Naive B cell (primary cell): ENCODE measurements around the gene NSL1. TPM values are rescaled to one million over a fixed set of nuclear protein-coding genes. Genes with fewer than 3 reads are reported as not detected.
"Not testable (repeated sequence)": the region's sequence is repeated elsewhere in the genome, so short reads cannot be mapped to it uniquely, and the experiment has no call there.

Experiments
- ATAC-seq, 2 donors: fragments of 150-1000 bp; cut with Tn5 transposase; 2 replicates each; pipeline ENCODE4 v1.10.0; 2021; ENCODE audit warnings: low read depth in 2 of 2, mild to moderate bottlenecking in 2 of 2, moderate library complexity in 2 of 2
- DNase-seq: peaks from one replicate; pipeline ENCODE4 v3.0.0; 2022
- H3K27ac Mint-ChIP-seq, 6 donors: one replicate each; pipeline ENCODE4 v1.8.0; 2020 to 2022; ENCODE audit warnings: mild to moderate bottlenecking in 6 of 6, mixed read lengths in 6 of 6, moderate library complexity in 5 of 6, inconsistent platforms in 2 of 6
- H3K27me3 Mint-ChIP-seq, 3 donors: one replicate each; pipeline ENCODE4 v1.8.0; 2021 to 2022; ENCODE audit warnings: mixed read lengths in 3 of 3, mild to moderate bottlenecking in 1 of 3
- H3K36me3 Mint-ChIP-seq, 2 donors: one replicate each; pipeline ENCODE4 v1.8.0; 2020 to 2022; ENCODE audit warnings: mixed read lengths in 2 of 2, inconsistent platforms in 1 of 2, mild to moderate bottlenecking in 1 of 2
- H3K4me1 Mint-ChIP-seq, 3 donors: one replicate each; pipeline ENCODE4 v1.8.0; 2020 to 2022; ENCODE audit warnings: mixed read lengths in 3 of 3, inconsistent platforms in 1 of 3, mild to moderate bottlenecking in 1 of 3, moderate library complexity in 1 of 3
- H3K4me3 Mint-ChIP-seq, 8 donors: one replicate each; pipeline ENCODE4 v1.8.0; 2020 to 2022; ENCODE audit warnings: mild to moderate bottlenecking in 8 of 8, mixed read lengths in 8 of 8, moderate library complexity in 8 of 8, inconsistent platforms in 2 of 8
- H3K9me3 Mint-ChIP-seq, 7 donors: one replicate each; pipeline ENCODE4 v1.8.0; 2020 to 2022; ENCODE audit warnings: mixed read lengths in 7 of 7, mild to moderate bottlenecking in 5 of 7, inconsistent platforms in 2 of 7, moderate library complexity in 1 of 7
- polyA plus RNA-seq, 6 donors: library from polyadenylated mRNA; unstranded; fragments of 300-500 nt; fragmentation: Illumina TruSeq; gene quantifications; one replicate each; pipeline ENCODE4 v1.2.3, GENCODE V29; 2021; ENCODE audit warnings: low read depth in 6 of 6

Gene NSL1, protein sequence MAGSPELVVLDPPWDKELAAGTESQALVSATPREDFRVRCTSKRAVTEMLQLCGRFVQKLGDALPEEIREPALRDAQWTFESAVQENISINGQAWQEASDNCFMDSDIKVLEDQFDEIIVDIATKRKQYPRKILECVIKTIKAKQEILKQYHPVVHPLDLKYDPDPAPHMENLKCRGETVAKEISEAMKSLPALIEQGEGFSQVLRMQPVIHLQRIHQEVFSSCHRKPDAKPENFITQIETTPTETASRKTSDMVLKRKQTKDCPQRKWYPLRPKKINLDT
- polyA plus RNA-seq = 100 to 1,000 TPM in 1 of 6 donors, 10 to 100 TPM in 5; 72.1 to 103 (median 81.0) TPM

DNA sequence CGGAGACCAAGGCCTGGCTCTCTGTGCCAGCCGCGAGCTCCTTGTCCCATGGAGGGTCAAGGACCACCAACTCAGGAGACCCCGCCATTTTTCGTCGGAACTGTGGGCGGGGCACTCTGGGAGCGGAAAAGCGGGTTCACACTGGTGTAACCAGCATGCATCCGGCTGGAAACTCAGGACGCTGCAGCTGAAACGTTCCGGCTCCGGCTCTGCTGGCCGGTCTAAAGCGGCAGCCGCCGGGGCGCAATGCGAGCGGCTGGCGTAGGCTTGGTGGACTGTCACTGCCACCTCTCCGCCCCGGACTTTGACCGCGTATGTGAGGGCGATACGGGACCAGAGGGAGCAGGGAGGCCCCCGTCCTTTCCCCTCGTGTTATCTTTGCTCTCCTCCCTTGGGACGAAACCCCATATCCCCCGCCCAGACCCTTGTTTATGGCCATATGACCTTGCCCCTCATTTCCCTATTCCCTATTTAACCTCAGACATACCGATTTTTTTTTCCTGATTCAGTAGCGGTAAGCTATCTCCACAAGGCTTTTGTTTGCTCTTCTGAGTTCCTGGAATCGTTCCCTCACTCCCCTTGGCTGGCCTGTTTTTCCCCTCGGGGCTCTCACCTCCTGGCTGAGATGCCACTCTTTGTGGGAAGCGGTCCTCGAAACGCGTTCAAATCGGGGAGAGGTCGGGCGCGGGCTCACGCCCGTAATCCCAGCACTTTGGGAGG, at the start of gene NSL1, which contains the start of gene TATDN3:
Gene NSL1 (minus strand): TSS at position 102 of the 720 bp plus-strand sequence. CDS start 14 bp downstream, at position 88.
Gene TATDN3 (plus strand): TSS at position 219 of the 720 bp plus-strand sequence. CDS start 28 bp downstream, at position 247.
- H3K27me3 Mint-ChIP-seq = no peaks in the 10 kb centered on the region
- DNase-seq = peak; percentile 89
- peak within 1 kb of the TSS; percentile 73 to 97 (median 96) for H3K27ac Mint-ChIP-seq
- H3K4me3 Mint-ChIP-seq = peak within 1 kb of the TSS; percentile 60 to 99 (median 98)
- H3K4me1 Mint-ChIP-seq = peaks cover 26 to 69% (median 31%) of the 10 kb centered on the region in 3 donors
- peaks cover 5 to 8% of the 10 kb centered on the region in 2 donors for H3K36me3 Mint-ChIP-seq
- peak; percentile 56 for ATAC-seq
- H3K9me3 Mint-ChIP-seq = peaks cover 0 to 5% (median 2%) of the 10 kb centered on the region in 7 donors

DNA sequence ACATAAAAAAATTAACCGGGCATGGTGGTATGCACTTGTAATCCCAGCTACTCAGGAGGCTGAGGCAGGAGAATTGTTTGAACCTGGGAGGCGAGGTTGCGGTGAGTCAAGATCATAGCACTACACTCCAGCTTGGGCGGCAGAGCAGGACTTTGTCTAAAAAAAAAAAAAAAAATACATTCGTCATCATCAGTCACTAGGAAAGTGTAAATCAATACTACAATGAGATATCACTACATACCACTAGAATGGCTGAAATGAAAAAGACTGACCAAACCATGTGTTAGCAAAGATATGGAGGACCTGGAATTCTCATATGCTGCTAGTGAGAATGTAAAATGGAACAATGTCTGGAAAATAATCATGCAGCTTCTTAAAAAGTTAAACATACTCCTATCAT, 46.6 kb upstream of the NSL1 start:
- H3K4me3 Mint-ChIP-seq = no peak overlapping the region
- H3K36me3 Mint-ChIP-seq = no peaks in the 10 kb centered on the region
- ATAC-seq = no peak

DNA sequence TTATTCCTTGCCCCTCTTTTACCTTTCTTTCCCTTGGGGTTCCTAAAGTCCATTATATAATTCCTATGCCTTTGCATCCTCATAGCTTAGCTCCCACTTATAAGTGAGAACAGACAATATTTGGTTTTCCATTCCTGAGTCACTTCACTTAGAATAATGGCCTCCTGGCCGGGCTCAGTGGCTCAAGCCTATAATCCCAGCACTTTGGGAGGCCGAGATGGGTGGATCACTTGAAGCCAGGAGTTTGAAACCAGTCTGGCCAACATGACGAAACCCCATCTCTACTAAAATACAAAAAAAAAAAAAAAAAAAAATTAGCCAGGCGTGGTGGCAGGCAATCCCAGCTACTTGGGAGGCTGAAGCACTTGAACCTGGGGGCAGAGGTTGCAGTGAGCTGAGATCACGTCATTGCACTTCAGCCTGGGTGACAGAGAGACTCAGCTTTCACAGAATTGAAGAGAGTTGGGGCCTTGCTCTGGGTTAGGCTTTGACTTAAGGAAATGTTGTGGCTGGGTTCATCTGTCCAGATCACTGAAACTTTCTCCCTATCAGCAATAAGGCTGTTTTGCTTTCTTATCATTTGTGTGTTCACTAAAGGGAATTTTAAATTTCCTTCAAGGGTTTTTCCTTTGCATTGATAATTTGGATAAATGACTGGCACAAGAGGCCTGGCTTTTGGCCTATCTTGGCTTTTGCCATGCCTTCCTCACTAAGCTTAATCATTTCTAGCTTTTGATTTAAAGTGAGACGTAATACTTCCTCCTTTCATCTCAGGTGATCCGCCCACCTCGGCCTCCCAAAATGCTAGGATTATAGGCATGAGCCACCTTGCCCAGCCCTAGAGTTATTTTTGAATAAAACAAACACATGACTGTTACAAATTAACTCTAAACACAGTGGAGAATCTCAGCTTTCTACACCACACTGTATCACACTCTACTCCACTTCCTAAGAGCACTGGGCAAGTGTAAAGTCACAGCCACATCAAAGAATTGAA, 41.9 kb upstream of the NSL1 start:
- not testable (repeated sequence) for H3K27me3 Mint-ChIP-seq, H3K27ac Mint-ChIP-seq, H3K4me1 Mint-ChIP-seq, DNase-seq, H3K9me3 Mint-ChIP-seq, H3K36me3 Mint-ChIP-seq, ATAC-seq
- H3K4me3 Mint-ChIP-seq = peak overlapping the region in 1 of 8 donors; percentile 15

More for the DNA sequence above, 46.6 kb upstream of the NSL1 start:
- H3K4me1 Mint-ChIP-seq = no peaks in the 10 kb centered on the region
- H3K27ac Mint-ChIP-seq = no peak overlapping the region
- DNase-seq = no peak
- no peaks in the 10 kb centered on the region for H3K27me3 Mint-ChIP-seq
- no peaks in the 10 kb centered on the region for H3K9me3 Mint-ChIP-seq

DNA sequence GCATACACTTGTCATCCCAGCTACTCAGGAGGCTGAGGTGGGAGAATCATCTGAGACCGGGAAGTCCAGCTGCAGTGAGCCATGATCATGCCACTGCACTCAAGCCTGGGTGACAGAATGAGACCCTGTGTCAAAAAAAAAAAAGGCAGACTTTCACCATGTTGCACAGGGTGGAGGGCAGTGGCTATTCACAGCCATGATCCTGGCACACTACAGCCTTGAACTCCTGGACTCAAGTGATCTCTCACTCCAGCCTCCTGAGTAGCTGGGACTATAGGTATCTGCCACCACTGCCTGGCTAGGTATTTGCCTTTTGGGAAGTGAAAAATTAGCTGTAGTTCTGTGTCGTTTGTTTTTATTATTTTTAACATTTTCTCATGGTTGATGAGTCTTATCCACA, 36.8 kb upstream of the NSL1 start:
- Mint-ChIP-seq H3K4me3 (no peak overlapping the region), H3K27me3 (no peaks in the 10 kb centered on the region), H3K27ac (no peak overlapping the region), H3K36me3 (peaks cover 15 to 17% of the 10 kb centered on the region in 2 donors), H3K9me3 (peaks cover 5 to 33% (median 18%) of the 10 kb centered on the region in 7 donors), H3K4me1 (peaks cover 5 to 8% (median 7%) of the 10 kb centered on the region in 3 donors)
- no peak for DNase-seq
- ATAC-seq = no peak

DNA sequence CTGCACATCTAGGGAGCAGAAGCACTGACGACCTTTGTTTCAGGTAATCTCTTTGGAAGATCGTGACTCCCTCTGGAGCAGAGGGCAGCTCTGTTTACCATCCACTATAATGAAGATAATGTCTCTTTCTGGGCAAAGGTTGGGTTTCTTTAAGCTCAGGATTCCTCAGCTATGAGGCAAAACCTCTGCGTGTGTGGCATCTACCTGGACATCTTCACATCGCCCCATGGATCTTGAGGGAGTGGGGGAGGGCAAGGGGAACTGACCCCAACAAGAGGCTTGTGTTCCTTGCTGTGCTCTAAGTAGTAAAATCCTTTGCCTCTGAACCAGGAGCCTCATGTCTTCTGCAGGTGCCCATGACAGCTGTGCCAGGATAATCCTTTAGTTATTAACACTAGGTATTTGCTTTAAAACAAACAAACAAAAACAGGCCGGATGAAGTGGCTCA, 36.3 kb upstream of the NSL1 start:
- H3K36me3 Mint-ChIP-seq = peaks cover 16 to 17% of the 10 kb centered on the region in 2 donors
- peaks cover 5 to 8% (median 7%) of the 10 kb centered on the region in 3 donors for H3K4me1 Mint-ChIP-seq
- H3K27ac Mint-ChIP-seq = no peak overlapping the region
- no peaks in the 10 kb centered on the region for H3K27me3 Mint-ChIP-seq
- no peak for DNase-seq
- ATAC-seq = no peak
- peaks cover 5 to 33% (median 18%) of the 10 kb centered on the region in 7 donors for H3K9me3 Mint-ChIP-seq
- H3K4me3 Mint-ChIP-seq = peak overlapping the region in 1 of 8 donors; percentile 6

DNA sequence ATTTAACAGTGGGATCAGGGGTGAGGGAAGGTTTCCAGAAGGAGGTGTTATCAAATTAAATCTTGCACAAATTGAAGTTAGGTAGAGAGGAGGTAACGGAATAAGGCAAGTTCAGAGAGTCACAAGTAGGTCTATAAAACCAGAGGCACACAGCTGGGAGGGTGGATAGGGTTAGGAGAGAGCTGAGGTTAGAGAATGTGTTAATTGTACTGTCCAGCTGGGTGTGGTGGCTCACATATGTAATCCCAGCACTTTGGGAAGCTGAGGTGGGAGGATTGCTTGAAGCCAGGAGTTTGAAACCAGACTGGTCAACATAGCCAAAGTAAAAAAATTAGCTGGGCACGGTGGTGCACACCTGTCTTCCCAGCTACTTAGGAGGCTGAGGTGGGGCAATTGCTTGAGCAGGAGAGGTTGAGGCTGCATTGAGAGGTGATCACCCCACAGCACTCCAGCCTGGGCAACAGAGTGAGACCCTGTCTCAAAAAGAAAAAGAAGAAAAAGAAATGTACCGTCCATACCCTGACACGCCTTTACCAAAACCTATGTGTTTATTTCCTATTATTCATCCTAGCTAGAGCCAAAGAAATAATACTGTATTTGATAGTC, 35.7 kb upstream of the NSL1 start:
- H3K4me3 Mint-ChIP-seq = no peak overlapping the region
- no peak for DNase-seq
- no peaks in the 10 kb centered on the region for H3K27me3 Mint-ChIP-seq
- H3K9me3 Mint-ChIP-seq = peaks cover 5 to 33% (median 18%) of the 10 kb centered on the region in 7 donors
- H3K36me3 Mint-ChIP-seq = peaks cover 16 to 17% of the 10 kb centered on the region in 2 donors
- H3K4me1 Mint-ChIP-seq = peaks cover 5 to 8% (median 7%) of the 10 kb centered on the region in 3 donors
- no peak for ATAC-seq
- H3K27ac Mint-ChIP-seq = peak overlapping the region in 1 of 6 donors; percentile 33

DNA sequence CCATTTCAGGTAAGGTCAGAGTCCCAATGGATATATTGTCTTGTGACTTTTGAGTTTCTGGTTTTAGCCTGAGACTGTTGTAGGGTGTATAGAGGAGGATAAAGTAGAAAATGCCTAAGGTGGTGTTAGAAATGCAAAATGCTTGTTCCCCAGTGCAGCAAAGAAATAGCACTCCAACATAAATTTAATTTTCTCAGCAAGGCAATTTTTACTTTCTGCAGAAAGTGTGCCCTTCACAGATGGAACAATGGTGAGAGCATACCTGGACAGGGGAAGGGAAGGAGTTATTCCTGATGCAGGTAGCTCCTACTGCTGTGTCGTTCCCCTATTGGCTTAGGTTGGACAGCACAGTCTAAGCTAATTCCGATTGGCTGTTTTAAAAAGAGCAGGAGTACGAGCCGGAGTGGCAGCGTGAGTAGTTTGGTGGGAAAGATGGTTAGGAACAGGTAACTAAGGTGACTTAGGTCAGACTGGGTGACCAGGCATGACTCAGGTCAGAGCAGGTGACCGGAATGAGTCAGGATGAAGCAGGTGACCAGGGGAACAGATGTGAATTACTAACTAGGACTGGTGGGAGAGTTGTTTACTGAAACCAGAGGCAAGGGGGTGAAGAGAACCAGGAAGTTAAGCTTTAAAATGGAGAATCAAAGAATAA, 34.3 kb upstream of the NSL1 start:
- H3K9me3 Mint-ChIP-seq = peaks cover 5 to 33% (median 18%) of the 10 kb centered on the region in 7 donors
- DNase-seq = no peak
- H3K36me3 Mint-ChIP-seq = peaks cover 16 to 17% of the 10 kb centered on the region in 2 donors
- H3K27ac Mint-ChIP-seq = peak overlapping the region in 2 of 6 donors; percentile 40 to 49
- H3K4me1 Mint-ChIP-seq = peaks cover 0 to 1% (median 0%) of the 10 kb centered on the region in 3 donors
- no peaks in the 10 kb centered on the region for H3K27me3 Mint-ChIP-seq
- ATAC-seq = no peak
- no peak overlapping the region for H3K4me3 Mint-ChIP-seq

DNA sequence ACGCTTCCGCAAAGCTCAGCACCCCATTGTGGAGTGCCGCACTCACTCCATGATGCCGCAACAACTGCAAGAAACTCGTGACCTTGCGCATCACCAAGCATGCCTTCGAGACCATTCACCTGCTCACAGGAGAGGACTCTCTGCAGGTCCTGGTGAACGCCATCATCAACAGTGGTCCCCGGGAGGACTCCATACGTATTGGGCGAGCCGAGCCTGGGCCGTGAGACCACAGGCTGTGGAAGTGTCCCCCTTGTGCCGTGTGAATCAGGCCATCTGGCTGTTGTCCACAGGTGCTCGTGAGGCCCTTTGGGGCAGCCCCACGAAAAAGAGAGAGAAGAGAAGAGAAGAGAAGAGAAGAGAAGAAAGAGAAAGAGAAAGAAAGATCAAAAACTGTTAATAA, 32.6 kb upstream of the NSL1 start:
- no peak for DNase-seq
- Mint-ChIP-seq H3K4me3 (peak overlapping the region in 1 of 8 donors; percentile 20), H3K36me3 (peaks cover 16 to 17% of the 10 kb centered on the region in 2 donors), H3K4me1 (peaks cover 5 to 13% (median 13%) of the 10 kb centered on the region in 3 donors), H3K27ac (peak overlapping the region in 1 of 6 donors; percentile 66), H3K9me3 (peaks cover 5 to 33% (median 18%) of the 10 kb centered on the region in 7 donors), H3K27me3 (no peaks in the 10 kb centered on the region)
- no peak for ATAC-seq

DNA sequence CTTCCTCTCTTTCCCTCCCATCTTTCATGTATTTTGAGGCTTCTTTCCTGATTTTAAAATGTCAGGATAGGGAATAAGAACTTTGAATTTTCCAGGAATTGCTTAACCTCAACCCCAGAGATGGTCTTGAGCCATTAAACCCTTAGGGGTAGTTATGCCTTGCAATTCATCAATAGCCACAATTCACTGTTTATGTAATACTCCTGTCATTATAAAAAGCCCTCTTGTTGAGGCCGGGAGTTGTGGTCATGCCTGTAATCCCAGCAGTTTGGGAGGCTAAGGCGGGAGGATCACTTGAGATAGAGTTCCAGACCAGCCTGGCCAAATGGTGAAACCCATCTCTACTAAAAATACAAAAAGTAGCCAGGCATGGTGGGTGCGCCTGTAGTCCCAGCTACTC, 31.4 kb upstream of the NSL1 start:
- H3K36me3 Mint-ChIP-seq = peaks cover 16 to 17% of the 10 kb centered on the region in 2 donors
- H3K4me3 Mint-ChIP-seq = peak overlapping the region in 1 of 8 donors; percentile 53
- no peaks in the 10 kb centered on the region for H3K27me3 Mint-ChIP-seq
- no peak for ATAC-seq
- H3K9me3 Mint-ChIP-seq = peaks cover 5 to 33% (median 18%) of the 10 kb centered on the region in 7 donors
- no peak overlapping the region for H3K27ac Mint-ChIP-seq
- no peak for DNase-seq
- H3K4me1 Mint-ChIP-seq = peaks cover 5 to 18% (median 14%) of the 10 kb centered on the region in 3 donors

DNA sequence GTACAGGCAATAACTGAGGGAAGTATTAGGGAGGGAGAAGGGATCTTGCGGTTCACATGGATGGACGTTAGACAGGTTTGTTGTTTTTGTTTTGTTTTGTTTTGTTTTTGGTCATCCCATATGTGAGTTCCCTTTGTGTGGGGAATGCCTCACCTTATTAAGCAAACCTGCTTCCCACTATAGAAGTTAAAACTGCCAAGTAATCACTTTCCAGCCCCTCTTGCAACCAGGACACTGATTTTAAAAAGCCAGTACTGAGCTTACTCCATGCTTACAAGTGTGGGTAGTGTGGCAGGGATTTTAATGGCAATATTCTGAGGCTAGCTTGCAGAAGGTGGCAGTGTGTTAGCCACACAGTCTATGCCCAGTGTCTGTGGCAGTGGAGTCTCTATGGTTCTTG, 29.4 kb upstream of the NSL1 start:
- Mint-ChIP-seq H3K4me3 (no peak overlapping the region), H3K9me3 (peaks cover 2 to 21% (median 9%) of the 10 kb centered on the region in 7 donors), H3K4me1 (peaks cover 5 to 18% (median 14%) of the 10 kb centered on the region in 3 donors), H3K27ac (no peak overlapping the region), H3K36me3 (peaks cover 12 to 13% of the 10 kb centered on the region in 2 donors), H3K27me3 (no peaks in the 10 kb centered on the region)
- DNase-seq (no peak), ATAC-seq (no peak)

DNA sequence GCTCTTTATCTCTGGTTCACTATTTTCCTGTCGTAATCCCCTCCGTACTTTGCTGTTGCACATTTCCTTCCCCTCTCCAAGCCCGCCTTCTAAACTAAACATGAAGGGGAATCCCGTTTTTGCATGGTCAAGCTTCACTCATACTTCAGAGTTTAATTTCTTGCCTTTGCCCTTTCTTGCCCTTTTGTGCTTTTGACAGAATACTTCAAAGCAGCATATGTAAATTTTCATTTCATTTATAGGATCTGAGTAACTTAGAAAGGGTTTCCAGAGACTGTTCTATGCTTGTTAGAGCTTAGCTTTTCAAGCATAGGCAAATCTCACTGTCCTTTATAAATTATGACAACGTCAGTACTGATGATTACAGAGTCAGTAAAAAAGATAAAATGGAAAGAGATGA, 28.1 kb upstream of the NSL1 start:
- peak; percentile 50 to 52 for ATAC-seq

More for the DNA sequence above, 28.1 kb upstream of the NSL1 start:
- H3K9me3 Mint-ChIP-seq = peaks cover 0 to 10% (median 3%) of the 10 kb centered on the region in 7 donors
- DNase-seq = no peak
- H3K27me3 Mint-ChIP-seq = no peaks in the 10 kb centered on the region
- peak overlapping the region in 2 of 6 donors; percentile 10 to 51 for H3K27ac Mint-ChIP-seq
- peaks cover 5 to 18% (median 14%) of the 10 kb centered on the region in 3 donors for H3K4me1 Mint-ChIP-seq
- peaks cover 6 to 11% of the 10 kb centered on the region in 2 donors for H3K36me3 Mint-ChIP-seq
- peak overlapping the region in 7 of 8 donors; percentile 0 to 71 (median 47) for H3K4me3 Mint-ChIP-seq
